Hepatocyte (in vitro differentiated cells): ENCODE data around the gene SERGEF. TPM values are rescaled to one million over a fixed set of nuclear protein-coding genes. Genes with fewer than 3 reads are reported as not detected.

Source experiments
- DNase-seq: peaks from one replicate; pipeline ENCODE4 v3.0.0-alpha.2; 2016; ENCODE audit warnings: low spot score
- H2AFZ ChIP-seq: fragments of 200-600 bp; sonication (generic); 2 replicates; pipeline ENCODE4 v1.6.0; 2016; ENCODE audit warnings: antibody characterized with exemption, mild to moderate bottlenecking
- H3K27ac ChIP-seq: fragments of 200-600 bp; sonication (generic); 2 replicates; pipeline ENCODE4 v1.5.1; 2016; ENCODE audit warnings: mild to moderate bottlenecking
- H3K27me3 ChIP-seq: fragments of 200-600 bp; sonication (generic); 2 replicates; pipeline ENCODE4 v1.6.1; 2016
- H3K36me3 ChIP-seq: fragments of 200-600 bp; sonication (generic); replicated peaks from 2 replicates; pipeline ENCODE4 v1.5.1; 2016; ENCODE audit warnings: low read depth; ENCODE audit not compliant: insufficient read depth
- H3K4me1 ChIP-seq: fragments of 200-600 bp; sonication (generic); 2 replicates; pipeline ENCODE4 v1.5.1; 2016; ENCODE audit warnings: mild to moderate bottlenecking, moderate library complexity; ENCODE audit not compliant: insufficient read depth
- H3K4me2 ChIP-seq: fragments of 200-600 bp; sonication (generic); 2 replicates; pipeline ENCODE4 v1.6.0; 2016
- H3K4me3 ChIP-seq: fragments of 200-600 bp; sonication (generic); 2 replicates; pipeline ENCODE4 v1.5.1; 2016; ENCODE audit warnings: mild to moderate bottlenecking
- H3K79me2 ChIP-seq: fragments of 200-600 bp; sonication (generic); 2 replicates; pipeline ENCODE4 v1.6.0; 2017; ENCODE audit warnings: mild to moderate bottlenecking
- H3K9me2 ChIP-seq: fragments of 200-600 bp; sonication (generic); replicated peaks from 2 replicates; pipeline ENCODE4 v1.6.0; 2017; ENCODE audit warnings: mild to moderate bottlenecking; ENCODE audit not compliant: insufficient read depth
- H3K9me3 ChIP-seq: fragments of 200-600 bp; sonication (generic); 2 replicates; pipeline ENCODE4 v1.5.1; 2016; ENCODE audit warnings: low read depth, mild to moderate bottlenecking
- H4K20me1 ChIP-seq: fragments of 200-600 bp; sonication (generic); 2 replicates; pipeline ENCODE4 v1.6.0; 2016; ENCODE audit warnings: mild to moderate bottlenecking; ENCODE audit not compliant: insufficient read depth, poor library complexity, severe bottlenecking
- EZH2 ChIP-seq: fragments of 200-600 bp; sonication (generic); IDR thresholded peaks from 2 replicates; pipeline ENCODE4 v1.6.1; 2016; ENCODE audit warnings: antibody characterized with exemption, mild to moderate bottlenecking, borderline replicate concordance
- EZH2phosphoT487 ChIP-seq: fragments of 200-600 bp; sonication (generic); IDR thresholded peaks from one replicate; pipeline ENCODE4 v1.6.1; 2018; ENCODE audit warnings: antibody characterized with exemption, mild to moderate bottlenecking, low read depth, moderate library complexity; ENCODE audit not compliant: unreplicated experiment, severe bottlenecking
- WGBS: methylation state at CpG from one replicate; pipeline ENCODE4 v1.1.6; 2016; ENCODE audit warnings: low lambda C conversion rate; ENCODE audit errors: missing lambda C conversion rate; 5-methylcytosine and 5-hydroxymethylcytosine counted together
- polyA plus RNA-seq: library from polyadenylated mRNA; unstranded; fragments of >200 nt; fragmentation: Nextera tagmentation; extraction: Ambion mirVana; gene quantifications from 2 replicates; pipeline ENCODE4 v1.2.1, GENCODE V29; 2016
- total RNA-seq: library from RNA; depleted of rRNA; stranded (reverse); fragments of >200 nt; gene quantifications from 2 replicates; pipeline ENCODE4 v1.2.3, GENCODE V29; 2014
- TF ChIP-seq, protein P1 (sequence below): fragments of 200-600 bp; sonication (generic); IDR thresholded peaks from 2 replicates; pipeline ENCODE4 v1.5.1; 2016; ENCODE audit warnings: antibody characterized with exemption, mild to moderate bottlenecking; ENCODE audit not compliant: poor library complexity

SERGEF gene
- total and polyA plus RNA-seq, 2 experiments from 2014 or later, result 21.7 to 28.7 TPM

DNA sequence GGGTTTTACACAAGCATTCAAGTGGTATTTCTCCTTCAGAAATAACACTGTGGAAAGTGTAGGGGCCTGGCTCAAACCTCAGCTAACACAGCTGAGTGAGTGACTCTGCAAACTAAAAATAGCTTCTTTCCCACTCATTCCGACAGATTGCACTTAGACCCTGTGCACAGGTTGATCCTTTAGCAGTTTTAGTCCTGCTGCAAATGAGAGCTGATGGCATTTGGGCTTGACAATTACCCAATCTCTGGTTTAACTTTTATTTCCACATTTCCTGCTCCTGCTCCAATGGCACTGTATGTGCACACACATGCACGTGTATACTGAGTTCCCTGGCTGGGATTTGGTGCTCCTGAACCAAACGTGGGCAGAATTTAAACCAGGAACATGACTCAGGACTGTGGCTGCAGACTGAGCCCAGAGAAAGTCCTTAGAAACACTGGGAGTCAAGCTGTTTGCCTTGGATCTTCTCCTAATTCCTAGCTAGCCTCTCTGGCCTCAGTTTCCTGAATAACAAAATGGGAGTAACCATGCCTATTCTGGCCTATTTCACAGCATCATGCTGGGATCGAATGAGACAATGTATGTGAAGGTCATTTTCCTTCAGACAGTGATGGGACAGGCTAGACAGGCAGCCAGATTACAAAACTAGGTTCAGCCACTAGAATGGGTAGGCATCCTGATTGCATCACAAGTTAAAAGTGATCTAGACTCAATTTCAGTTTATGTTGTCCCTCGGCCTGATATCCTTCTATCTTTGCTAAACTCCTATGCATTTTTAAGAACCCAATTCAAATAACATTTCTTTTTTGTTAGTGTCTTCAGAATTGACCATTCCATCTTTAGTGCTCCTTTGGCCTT, 58.2 kb downstream of the SERGEF start:
- no peaks in the 10 kb centered on the region for H3K79me2 ChIP-seq
- no peak overlapping the region for H3K4me2 ChIP-seq
- no peaks in the 10 kb centered on the region for H4K20me1 ChIP-seq
- no peaks in the 10 kb centered on the region for H3K9me2 ChIP-seq
- no peaks in the 10 kb centered on the region for H3K36me3 ChIP-seq
- no peak for DNase-seq
- no peak overlapping the region for H2AFZ ChIP-seq
- no peak overlapping the region for H3K27ac ChIP-seq
- H3K27me3 ChIP-seq, result no peaks in the 10 kb centered on the region
- no peaks in the 10 kb centered on the region for H3K4me1 ChIP-seq
- TF ChIP-seq EZH2 (no peak), EZH2phosphoT487 (no peak)
- TF ChIP-seq, protein P1, sequence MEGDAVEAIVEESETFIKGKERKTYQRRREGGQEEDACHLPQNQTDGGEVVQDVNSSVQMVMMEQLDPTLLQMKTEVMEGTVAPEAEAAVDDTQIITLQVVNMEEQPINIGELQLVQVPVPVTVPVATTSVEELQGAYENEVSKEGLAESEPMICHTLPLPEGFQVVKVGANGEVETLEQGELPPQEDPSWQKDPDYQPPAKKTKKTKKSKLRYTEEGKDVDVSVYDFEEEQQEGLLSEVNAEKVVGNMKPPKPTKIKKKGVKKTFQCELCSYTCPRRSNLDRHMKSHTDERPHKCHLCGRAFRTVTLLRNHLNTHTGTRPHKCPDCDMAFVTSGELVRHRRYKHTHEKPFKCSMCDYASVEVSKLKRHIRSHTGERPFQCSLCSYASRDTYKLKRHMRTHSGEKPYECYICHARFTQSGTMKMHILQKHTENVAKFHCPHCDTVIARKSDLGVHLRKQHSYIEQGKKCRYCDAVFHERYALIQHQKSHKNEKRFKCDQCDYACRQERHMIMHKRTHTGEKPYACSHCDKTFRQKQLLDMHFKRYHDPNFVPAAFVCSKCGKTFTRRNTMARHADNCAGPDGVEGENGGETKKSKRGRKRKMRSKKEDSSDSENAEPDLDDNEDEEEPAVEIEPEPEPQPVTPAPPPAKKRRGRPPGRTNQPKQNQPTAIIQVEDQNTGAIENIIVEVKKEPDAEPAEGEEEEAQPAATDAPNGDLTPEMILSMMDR, result no peak
- no peaks in the 10 kb centered on the region for H3K9me3 ChIP-seq
- WGBS, result 78% methylated on average over 5 of the region's 5 CpGs
- H3K4me3 ChIP-seq, result no peak overlapping the region

DNA sequence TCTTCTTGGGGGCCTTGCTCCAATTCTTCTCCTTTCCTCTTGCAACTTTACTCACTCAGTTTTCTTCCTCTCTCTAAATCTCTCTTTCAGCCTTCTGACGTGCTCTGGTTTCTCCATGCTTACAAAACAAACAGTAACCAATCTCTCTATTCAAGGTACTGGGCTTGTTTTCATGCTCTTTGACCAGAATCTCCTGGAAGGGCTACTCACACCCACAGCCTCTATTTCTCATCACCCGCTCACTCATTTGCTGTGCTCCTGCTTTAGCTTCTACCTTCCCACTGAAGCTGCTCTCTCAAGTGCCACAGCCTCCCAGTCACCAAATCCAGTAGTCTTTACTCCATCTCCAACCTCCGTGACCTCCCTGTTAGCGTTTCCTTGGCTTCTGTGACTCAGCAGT, 60.4 kb downstream of the SERGEF start:
- H3K4me2 ChIP-seq, result no peak overlapping the region
- no peaks in the 10 kb centered on the region for H3K36me3 ChIP-seq
- no peaks in the 10 kb centered on the region for H3K79me2 ChIP-seq
- no peaks in the 10 kb centered on the region for H3K4me1 ChIP-seq
- TF ChIP-seq EZH2phosphoT487 (no peak), EZH2 (no peak)
- TF ChIP-seq, protein P1, result no peak
- no peak for DNase-seq
- no peak overlapping the region for H3K27ac ChIP-seq
- H3K9me3 ChIP-seq, result no peaks in the 10 kb centered on the region
- H3K27me3 ChIP-seq, result no peaks in the 10 kb centered on the region
- WGBS, result 67% methylated on average over 4 of the region's 4 CpGs
- no peaks in the 10 kb centered on the region for H3K9me2 ChIP-seq
- no peak overlapping the region for H2AFZ ChIP-seq
- no peaks in the 10 kb centered on the region for H4K20me1 ChIP-seq
- no peak overlapping the region for H3K4me3 ChIP-seq

DNA sequence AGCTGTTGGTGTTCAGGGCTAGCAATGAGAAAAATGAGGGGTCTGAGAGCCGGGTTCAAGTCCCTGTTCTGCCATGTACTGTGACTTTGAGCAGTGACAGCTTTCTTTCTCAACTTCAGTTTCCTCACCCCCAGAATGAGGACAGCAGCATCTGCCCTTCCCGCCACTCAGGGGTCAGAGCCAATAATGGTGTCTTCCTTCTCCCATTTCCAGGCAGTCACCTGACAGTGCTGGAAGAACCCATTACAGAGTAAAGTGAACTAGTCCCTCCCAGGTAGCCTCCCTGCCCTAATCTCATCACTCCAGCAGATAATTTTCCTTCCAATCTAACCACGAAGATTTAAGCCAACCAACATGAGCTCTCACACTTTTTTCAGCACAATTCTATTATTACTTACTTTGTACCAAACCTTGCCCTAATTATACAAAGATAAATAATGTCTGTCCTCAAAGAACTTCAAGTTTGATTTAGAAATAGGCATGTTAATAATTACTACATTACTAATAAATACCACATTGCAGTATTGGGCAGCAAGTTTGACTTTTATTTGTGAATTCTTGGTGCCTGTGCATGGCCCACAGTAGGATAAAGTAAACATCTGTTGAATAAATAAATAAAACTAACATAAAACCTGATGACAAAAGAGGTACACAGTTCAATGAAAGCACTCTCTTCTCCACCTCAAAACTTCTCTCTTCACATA, 61.0 kb downstream of the SERGEF start:
- 86% methylated on average over 3 of the region's 3 CpGs for WGBS
- H3K36me3 ChIP-seq, result no peaks in the 10 kb centered on the region
- no peak for DNase-seq
- no peak overlapping the region for H3K4me2 ChIP-seq
- no peak overlapping the region for H2AFZ ChIP-seq
- TF ChIP-seq, protein P1, result no peak
- TF ChIP-seq EZH2 (no peak), EZH2phosphoT487 (no peak)
- no peaks in the 10 kb centered on the region for H3K4me1 ChIP-seq
- no peak overlapping the region for H3K4me3 ChIP-seq
- H3K27ac ChIP-seq, result no peak overlapping the region
- H3K79me2 ChIP-seq, result no peaks in the 10 kb centered on the region
- no peaks in the 10 kb centered on the region for H3K27me3 ChIP-seq
- H3K9me2 ChIP-seq, result no peaks in the 10 kb centered on the region
- H4K20me1 ChIP-seq, result no peaks in the 10 kb centered on the region
- no peaks in the 10 kb centered on the region for H3K9me3 ChIP-seq
